GM06990 (cell line): ENCODE data around the gene GNAQ.

Experiments used
- DNase-seq: peaks from one replicate; pipeline ENCODE4 v3.0.0-alpha.2; 2011; ENCODE audit not compliant: insufficient read length; ENCODE audit errors: extremely low read depth
- H3K27me3 ChIP-seq: replicated peaks from 2 replicates; pipeline ENCODE4 v1.6.0; 2011; ENCODE audit warnings: low read length; ENCODE audit not compliant: control insufficient read depth, insufficient read depth
- H3K36me3 ChIP-seq: 2 replicates; pipeline ENCODE4 v1.5.1; 2011; ENCODE audit warnings: low read length; ENCODE audit not compliant: control insufficient read depth, insufficient read depth
- H3K4me3 ChIP-seq: replicated peaks from 2 replicates; pipeline ENCODE4 v1.5.1; 2011; ENCODE audit warnings: low read depth, mild to moderate bottlenecking, control low read depth, low read length
- TF ChIP-seq, protein P1 (sequence below): IDR thresholded peaks from 2 replicates; pipeline ENCODE4 v1.5.1; 2011; ENCODE audit warnings: low read length, control low read depth, mild to moderate bottlenecking, inconsistent platforms; ENCODE audit not compliant: insufficient read depth, poor library complexity, severe bottlenecking

The GNAQ gene

DNA sequence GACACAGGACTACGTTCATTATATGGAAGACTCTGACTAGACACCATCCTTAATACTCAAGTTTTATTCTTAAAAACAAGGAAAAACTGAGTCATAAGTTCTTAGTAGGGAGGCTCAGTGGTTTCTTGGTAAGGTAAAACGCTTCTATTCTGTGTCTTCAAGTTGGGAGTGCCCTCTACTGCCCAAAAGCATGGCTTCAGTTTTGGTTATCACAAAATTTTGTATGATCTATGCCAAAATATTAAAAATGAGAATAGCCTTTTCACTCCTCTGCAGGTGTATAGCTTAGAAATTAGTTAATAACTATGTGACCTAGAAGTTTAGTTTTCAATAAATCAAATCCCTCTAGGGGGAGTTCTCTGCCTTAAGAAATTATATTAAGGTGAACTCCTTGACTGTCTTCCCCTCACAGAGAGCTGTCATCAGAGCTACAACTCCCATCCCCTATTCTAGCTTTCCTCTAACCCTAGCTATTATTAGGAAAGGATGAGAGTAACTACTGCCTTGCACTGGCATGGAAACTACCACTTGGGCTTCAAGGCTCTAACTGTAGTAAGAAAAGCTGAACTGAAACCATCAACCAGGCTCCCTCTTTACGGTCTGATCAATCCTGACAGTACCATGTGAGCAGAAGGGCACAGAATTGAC lies 189.7 kb downstream of the GNAQ start:
- H3K4me3 ChIP-seq, result no peak overlapping the region
- H3K27me3 ChIP-seq, result no peaks in the 10 kb centered on the region
- no peak for DNase-seq
- TF ChIP-seq, protein P1, sequence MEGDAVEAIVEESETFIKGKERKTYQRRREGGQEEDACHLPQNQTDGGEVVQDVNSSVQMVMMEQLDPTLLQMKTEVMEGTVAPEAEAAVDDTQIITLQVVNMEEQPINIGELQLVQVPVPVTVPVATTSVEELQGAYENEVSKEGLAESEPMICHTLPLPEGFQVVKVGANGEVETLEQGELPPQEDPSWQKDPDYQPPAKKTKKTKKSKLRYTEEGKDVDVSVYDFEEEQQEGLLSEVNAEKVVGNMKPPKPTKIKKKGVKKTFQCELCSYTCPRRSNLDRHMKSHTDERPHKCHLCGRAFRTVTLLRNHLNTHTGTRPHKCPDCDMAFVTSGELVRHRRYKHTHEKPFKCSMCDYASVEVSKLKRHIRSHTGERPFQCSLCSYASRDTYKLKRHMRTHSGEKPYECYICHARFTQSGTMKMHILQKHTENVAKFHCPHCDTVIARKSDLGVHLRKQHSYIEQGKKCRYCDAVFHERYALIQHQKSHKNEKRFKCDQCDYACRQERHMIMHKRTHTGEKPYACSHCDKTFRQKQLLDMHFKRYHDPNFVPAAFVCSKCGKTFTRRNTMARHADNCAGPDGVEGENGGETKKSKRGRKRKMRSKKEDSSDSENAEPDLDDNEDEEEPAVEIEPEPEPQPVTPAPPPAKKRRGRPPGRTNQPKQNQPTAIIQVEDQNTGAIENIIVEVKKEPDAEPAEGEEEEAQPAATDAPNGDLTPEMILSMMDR, result peak; percentile 39
- no peaks in the 10 kb centered on the region for H3K36me3 ChIP-seq

DNA sequence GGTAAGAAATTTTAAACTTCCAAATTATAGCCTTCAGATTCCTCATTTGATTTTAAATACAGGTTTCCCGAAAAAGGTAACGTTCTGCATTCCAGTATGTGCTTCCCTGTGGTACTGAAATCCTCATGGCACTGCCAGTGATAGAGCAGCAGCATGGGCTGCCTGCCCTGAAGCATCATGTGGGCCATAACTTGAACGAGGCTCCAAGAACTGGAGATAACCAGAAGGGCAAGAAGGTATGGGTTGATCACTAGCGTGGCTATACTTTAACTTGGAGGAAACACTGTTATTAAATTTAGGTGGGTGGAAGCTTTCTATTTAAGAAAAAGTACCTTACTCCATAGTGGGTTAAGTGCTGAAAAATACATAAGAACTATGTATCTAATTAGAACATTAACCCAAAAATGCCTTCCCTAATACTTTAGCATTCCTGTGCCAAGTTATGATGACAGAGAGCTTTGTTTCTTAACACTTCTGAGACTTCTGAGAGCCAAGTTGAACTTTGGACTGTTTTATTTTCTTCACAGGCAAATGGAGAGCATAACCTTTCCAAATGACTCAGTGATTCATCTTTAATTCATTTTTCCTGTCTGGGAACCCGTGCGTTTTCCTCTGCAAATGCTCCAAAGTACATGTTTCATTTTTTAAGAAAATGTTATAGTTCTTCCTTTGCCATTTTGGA lies 192.0 kb downstream of the GNAQ start:
- TF ChIP-seq, protein P1, result no peak
- no peaks in the 10 kb centered on the region for H3K27me3 ChIP-seq
- H3K36me3 ChIP-seq, result no peaks in the 10 kb centered on the region
- DNase-seq, result no peak
- H3K4me3 ChIP-seq, result no peak overlapping the region

DNA sequence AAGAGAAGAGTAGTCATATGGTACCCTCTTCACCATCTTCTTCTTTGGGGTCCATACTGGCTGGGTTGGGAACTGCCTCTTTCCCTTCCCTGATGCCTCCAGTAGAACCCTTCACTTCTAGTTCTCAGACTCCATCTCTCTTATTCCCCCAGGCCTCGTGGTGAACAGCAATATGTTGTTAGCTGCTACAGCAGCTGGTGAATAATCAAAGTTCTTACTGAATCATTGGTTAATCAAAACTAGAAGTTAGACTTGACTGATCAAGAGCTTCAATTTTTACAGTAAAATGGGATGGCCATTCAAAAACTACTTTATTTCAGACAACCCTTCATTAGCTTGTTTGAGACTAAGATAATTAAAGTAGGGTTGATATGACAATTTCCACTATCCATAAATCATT lies 192.6 kb downstream of the GNAQ start:
- Histone ChIP-seq H3K36me3 (no peaks in the 10 kb centered on the region), H3K4me3 (no peak overlapping the region), H3K27me3 (no peaks in the 10 kb centered on the region)
- TF ChIP-seq, protein P1, result no peak
- DNase-seq, result no peak

DNA sequence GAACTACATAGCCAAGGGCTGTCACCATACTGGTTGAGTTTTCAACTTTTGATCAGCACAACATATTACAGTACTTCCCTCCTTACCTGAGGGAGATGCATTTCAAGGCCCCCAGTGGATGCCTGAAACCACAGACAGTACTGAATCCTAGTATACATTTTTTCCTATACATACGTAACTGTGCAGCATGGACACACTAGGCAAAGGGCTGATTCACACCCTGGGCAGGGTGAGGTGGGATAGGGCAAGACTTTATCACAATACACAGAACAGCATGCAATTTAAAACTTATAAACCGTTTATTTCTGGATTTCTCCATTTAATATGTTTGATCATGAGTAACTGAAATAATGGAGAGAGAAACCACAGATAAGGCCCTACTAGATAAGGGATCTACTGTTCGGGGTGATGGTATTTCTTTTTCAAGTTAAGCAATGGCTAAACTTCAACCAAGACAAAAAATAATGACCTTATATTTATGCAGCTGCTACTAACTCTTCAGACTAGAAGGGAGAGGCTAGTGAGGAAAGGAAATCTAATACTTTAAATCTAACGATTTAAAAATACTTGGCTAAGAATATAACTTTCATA lies 196.6 kb downstream of the GNAQ start:
- no peaks in the 10 kb centered on the region for H3K36me3 ChIP-seq
- no peaks in the 10 kb centered on the region for H3K27me3 ChIP-seq
- TF ChIP-seq, protein P1, result no peak
- no peak for DNase-seq
- H3K4me3 ChIP-seq, result no peak overlapping the region

DNA sequence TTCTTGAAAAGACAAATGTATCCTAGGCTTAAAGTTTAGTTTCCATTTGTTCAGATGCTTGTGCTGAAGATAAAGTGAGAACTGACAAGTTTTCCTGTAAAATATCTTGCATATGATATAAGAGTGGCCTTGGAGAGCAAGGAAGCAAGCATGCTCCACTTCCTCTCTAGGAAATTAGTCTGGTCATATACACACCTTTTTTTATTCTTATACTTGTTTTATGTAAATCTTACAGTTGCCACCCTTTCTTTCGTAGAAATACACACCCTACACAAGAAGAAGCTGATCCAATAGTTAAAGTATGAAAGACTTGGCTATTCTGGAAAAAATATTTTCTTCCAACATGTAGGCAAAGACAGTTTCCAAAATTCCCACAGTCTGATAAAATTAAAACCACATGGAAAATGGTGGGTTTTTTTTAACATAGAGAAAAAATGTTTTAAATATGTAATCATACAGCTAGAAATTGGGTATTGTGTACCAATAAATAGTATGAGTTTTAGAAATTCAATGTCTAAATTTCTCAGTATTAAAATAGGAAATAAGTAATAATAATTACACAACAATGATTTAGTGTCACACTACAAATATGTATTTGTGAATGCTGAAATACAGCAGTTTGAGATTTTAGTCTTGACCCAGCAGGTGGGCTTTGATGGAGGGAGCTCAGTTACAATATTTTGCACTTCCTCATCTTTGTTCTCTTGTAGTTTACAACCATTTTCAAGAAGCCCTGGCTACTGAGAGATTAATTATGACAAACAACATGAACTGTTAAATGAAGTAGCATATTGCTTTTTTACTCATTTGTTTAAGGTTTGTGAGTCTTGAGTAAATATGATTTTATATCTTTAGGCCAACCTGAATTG lies 197.8 kb downstream of the GNAQ start:
- no peak overlapping the region for H3K4me3 ChIP-seq

More for the DNA sequence above, 197.8 kb downstream of the GNAQ start:
- no peak for DNase-seq
- TF ChIP-seq, protein P1, result no peak
- Histone ChIP-seq H3K36me3 (no peaks in the 10 kb centered on the region), H3K27me3 (no peaks in the 10 kb centered on the region)
